ENCODE measurements around the gene OR2AG2.
A peak's percentile ranks its signal among the peaks of the same experiment; 100 is the strongest.

Gene OR2AG2

DNA sequence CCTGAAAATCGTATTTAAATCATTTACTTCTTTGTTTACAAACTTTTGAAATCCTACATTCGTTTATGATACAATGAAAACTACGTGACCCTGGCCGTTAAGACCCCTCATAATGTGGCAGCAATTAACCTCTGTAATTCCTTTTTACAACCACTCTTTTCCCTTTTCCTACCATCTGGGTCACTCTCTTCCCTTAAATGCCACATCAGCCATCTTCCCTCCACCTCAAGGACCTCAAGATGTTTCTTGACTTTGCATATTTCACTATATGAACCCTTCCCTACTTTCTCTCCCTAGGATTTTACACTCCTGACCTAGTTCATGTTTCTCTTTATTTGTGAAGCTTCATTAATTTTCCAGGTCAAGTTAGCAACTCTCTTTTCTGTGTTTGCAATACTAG, 26.8 kb downstream of the OR2AG2 start:
- peak overlapping the region in 5 of 7 experiments; percentile 9 to 32 (median 22) for H3K4me3 ChIP-seq
- H3K27ac ChIP-seq = peak overlapping the region in 13 of 21 experiments; percentile 39 to 92 (median 79)

DNA sequence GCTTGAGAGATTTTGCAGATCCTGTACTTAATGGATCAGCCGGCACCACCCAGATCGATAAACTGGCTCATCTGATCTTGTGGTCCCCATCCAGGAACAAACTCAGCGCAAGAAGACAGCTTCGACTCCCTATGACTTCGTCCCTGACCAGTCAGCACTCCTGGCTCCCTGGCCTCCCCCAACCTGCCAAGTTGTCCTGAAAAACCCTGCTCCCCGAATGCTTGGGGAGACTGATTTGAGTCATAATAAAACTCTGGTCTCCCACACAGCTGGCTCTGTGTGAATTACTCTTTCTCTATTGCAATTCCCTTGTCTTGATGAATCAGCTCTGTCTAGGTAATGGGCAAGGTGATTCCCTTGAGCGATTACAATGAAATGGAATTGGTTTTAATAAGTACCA, 29.5 kb downstream of the OR2AG2 start:
- peak overlapping the region in 2 of 21 experiments; percentile 27 to 88 for H3K27ac ChIP-seq
- peak overlapping the region in 1 of 7 experiments; percentile 8 for H3K4me3 ChIP-seq

DNA sequence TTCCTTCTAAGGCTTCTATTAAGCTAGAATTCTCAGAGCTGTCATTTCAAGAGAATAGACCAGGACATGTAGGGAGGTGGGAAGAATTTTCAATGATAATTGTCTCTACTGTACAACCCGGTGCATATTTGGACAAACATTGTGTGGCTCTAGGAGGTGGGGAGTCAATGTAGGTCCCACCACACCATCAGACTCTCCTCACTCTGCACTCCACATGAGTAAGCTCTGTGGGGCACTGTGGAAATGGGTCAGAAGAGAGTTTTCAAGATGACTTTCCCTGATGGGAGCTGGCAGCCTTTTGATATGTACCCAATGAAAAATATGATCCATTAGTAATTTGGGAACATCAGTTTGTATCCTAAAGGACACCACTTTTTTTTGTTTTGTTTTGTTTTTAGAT, 33.2 kb downstream of the OR2AG2 start:
- H3K27ac ChIP-seq = no peak overlapping the region
- no peak overlapping the region for H3K4me3 ChIP-seq

DNA sequence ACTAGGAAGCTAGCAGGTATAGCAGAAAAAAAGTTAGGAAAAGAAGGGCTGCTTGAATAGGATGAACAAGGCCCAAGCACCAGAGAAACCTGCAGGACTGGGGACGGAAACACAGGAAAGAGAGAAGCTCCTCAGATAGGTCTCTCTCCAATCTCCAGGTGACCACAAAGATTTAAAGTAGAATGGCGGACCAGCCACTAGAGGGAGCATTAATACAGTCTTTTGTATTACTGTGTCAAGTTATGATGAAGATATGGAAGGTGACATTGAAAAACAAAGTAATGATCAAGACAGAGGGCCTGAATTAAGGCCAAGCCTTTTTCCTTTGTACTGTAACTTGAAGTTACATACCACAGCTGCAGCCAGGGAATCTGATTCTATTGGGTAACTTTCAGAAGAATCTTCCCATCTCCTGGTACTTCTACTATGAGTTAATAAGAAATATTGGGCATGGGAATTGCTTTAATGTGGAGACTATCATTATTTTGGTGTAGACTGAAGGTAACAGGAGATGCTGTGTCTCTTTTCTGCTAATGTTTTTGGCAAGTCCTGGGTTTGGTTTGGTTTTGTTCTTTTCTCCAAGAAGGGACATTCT, 33.8 kb downstream of the OR2AG2 start:
- Histone ChIP-seq H3K27ac (no peak overlapping the region), H3K4me3 (no peak overlapping the region)

DNA sequence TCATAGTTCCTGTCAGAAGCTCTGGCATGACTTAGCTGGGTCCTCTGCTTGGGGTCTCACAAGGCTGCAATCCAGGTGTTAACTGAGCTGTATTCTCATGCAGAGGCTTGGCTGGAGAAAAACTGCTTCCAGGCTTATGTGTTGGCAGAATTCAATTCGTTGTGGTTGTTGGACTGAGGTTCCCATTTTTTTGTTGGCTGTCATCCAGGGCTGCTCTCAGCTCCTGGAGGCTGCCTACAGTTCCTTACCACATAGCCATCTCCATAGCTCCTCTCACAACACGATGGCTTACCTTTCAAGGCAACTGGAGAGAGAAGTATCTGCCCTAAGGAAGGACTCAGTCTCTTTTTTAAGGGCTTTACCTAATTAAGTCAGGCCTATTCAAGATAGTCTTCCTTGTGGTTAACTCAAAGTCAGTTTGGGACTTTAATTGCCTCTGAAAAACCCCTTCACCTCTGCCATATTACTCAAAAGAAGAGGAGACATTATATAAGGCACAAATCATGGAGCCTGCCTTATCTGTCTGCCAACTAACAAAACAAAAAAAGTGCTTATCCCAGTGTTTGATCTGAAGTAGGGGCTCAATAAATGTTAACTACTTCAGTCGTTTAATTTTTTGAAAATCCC, 35.2 kb downstream of the OR2AG2 start:
- H3K27ac ChIP-seq = peak overlapping the region in 2 of 21 experiments; percentile 20 to 40
- no peak overlapping the region for H3K4me3 ChIP-seq

DNA sequence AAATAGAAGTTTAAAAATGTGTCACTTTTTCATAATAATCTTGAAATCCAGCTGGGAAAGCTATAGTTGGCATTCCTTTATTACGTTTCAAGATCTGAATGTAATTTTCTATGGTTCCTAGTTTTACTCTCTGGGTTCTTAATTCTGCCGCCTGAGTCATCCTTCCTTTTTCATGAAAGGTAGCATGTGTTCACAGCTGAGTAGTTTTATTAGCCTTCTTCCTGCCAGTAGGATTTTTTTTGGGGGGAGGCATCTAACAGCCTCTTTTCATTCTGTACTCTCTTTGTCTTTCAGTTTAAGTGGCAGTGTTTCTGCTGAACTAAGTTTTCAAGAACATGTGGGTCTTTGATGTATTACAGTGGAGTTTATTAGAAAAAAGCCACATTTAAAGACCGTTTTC, 36.5 kb downstream of the OR2AG2 start:
- Histone ChIP-seq H3K4me3 (no peak overlapping the region), H3K27ac (peak overlapping the region in 1 of 21 experiments; percentile 52)

DNA sequence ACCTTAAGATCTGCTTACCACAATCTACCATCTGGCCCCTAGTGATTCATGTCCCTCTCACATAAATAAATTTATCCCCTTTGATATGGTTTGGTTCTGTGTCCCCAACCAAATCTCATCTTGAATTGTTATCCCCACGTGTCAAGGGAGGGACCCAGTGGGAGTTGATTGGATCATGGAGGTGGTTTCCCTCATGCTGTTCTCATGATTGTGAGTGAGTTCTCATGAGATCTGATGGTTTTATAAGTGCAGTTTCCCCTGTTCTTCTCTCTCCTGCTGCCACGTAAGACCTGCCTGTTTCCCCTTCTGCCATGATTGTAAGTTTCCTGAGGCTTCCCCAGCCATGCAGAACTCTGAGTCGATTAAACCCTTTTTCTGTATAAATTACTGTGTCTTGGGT, 37.2 kb downstream of the OR2AG2 start:
- H3K27ac ChIP-seq = peak overlapping the region in 3 of 21 experiments; percentile 30 to 52 (median 43)
- no peak overlapping the region for H3K4me3 ChIP-seq

DNA sequence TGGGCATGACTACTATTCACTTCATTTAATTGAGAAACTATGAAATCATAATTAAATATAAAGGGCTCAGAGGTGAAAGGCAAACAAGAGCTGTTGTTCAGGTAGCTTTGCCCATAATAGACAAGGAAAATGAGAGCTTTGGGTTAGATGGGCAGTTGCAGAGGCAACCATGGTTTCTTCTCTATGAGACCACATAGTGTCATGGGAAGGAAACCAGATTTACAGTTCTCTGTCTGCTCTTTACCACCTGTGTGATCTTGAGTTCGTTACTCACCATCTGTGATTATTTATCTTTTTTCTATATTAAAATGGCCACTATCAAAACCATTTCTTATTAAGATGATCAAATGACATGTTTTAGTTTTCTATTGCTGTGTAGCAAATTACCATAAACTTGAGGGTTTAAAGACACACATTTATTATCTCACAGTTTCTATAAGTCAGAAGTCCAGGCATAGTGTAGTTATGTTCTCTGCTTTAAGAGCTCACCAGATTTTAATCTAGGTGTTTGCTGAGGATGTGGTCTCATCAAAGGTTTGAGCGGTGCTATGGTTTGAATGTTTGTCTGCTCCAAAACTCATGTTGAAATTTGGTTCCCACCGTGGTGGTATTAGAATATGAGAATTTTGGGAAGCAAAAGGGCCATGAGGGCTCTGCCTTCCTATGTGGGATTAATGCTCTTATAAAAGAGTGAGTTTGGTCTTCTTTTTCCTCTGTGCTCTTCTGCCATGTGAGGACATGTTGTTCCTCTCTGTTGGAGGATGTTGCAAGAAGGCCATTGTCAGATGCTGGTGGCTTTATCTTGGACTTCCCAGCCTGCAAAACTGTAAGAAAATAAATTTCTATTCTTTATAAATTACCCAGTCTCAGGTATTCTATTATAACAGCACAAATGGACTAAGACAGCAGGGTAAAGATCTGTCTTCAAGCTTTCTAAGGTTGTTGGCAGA, 38.2 kb downstream of the OR2AG2 start:
- peak overlapping the region in 4 of 21 experiments; percentile 43 to 59 (median 52) for H3K27ac ChIP-seq
- no peak overlapping the region for H3K4me3 ChIP-seq

DNA sequence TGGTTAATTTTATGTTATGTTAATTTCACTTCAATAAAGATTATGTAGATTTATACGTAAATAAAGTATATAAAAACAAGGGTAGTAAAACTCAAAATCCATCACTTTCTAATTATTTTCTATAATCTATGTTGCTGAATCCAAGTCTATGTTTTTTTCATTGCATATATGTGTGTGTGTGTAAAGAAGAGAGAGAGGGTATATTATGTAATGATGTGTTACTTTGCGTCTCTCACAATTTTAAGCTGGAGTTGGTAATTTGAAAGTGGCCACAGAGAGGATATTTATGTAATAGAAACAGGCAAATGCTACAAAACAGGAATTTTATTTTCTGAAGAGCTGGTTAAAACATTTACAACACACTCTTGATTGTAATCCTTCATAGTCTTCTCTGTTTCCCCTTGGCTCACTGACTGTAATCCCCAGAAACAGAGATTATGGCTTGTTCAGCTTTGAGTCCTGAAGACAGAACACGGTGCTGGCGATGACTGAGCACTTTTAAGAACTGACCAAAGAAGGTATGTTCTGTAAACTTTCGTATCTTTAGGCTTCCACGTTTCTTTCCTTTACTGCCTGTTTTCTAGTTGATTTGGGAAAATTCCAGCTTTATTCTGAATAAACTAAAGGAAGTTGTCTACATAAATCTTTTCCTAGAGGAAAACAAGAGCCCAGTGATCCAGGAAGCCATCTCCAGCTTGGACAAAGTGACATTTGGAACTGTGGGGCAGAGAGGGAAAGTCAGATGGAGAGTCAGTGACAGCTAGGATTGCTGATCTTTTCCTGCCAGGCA, 43.6 kb downstream of the OR2AG2 start:
- Histone ChIP-seq H3K27ac (no peak overlapping the region), H3K4me3 (no peak overlapping the region)

DNA sequence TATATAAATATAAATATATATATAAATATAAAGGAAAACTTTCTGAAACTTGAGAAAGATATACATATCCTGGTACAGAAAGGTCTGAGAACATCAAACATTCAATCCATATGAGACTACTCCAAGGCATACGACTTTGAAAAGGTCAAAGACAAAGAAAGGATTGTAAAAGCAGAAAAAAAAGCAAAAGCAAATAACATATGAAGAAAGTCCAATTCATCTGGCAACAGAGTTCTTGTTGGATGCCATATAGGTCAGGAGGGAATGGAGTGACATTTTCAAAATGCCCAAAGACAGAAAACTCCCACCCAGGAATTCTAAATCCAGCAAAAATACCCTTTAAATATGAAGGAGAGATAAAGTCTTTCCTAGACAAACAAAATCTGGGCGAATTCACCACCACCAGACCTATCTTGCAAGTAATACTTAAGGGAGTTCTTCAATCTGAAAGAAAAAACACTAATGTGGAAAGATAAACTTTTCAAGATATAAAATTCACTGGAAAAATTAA, 46.3 kb downstream of the OR2AG2 start:
- H3K4me3 ChIP-seq = no peak overlapping the region
- H3K27ac ChIP-seq = no peak overlapping the region

DNA sequence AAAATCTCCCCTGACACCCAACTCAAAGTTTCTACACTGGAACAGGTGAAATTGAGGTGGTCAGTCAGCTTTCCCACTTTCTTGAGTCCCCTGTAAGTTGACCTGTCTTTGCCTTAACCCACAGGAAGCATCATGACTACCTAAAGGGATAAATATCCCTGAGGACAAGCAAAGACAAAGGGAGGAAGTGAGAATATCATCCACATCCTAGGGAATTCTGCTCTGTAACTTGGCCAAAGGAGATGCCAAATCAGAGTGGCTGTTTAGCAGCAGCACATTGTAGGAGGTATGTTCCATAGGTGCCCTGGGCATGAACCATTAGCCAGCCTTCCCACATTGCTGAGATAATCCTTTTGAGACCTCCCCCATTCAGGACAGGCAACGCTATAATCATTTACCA, 47.8 kb downstream of the OR2AG2 start:
- Histone ChIP-seq H3K4me3 (no peak overlapping the region), H3K27ac (no peak overlapping the region)

DNA sequence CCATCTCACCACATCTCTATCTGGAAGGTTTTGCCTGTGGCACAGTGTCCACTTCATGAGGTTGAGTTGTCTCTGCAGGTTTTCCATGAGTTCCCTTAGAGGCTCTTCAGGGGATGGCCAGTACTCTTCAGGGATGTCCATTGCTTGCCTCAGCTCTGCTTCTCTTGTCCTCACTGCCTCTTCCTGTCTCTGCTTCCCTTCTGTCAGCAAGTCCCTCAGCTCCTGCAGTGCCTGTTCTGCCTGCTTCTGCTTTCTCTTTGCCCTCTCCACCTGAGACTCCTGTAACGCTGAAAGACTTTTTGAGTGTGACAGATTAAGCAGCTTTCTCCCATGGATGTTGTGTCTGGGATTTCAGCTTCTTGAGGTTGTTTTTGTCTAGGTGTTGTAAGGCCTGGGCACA, 50.4 kb downstream of the OR2AG2 start:
- Histone ChIP-seq H3K4me3 (no peak overlapping the region), H3K27ac (no peak overlapping the region)

DNA sequence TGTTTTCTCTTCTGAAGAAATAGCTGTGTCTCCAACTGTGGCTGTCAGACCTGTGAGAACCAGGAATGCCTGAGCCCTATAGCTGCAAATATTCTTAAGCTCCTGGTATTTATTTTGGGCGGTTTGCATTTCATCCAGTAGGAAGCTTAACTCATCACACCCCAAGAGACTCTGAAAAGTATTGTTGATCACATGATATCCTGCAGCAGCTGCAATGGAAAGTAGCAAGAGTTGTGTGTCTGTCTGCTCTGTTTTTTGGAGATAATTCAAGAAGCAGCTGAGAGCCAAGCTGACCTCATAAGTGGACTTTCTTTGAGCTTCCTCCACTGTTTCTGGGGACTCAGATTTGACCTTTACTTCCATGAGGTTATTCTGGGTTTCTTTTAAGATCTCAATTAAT, 52.2 kb downstream of the OR2AG2 start:
- Histone ChIP-seq H3K27ac (no peak overlapping the region), H3K4me3 (no peak overlapping the region)

DNA sequence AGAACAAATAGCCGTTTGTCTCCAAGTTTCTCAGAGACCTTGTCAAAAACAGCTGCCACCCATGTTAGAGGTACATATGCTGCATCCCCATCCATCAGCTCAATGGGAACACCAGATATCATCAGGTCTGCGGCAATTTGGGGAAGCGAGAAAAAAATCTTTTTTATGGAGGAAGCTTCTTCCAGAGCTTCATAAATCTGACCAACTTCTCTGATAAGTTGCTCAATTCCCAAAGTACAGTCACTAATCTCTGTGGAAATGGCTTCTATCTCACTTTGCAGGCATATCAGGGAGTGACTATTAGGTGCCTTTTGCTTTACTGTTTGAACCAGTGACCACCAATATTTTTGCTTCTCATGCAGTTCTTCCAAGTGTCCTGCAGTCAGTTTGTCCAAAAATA, 54.4 kb downstream of the OR2AG2 start:
- Histone ChIP-seq H3K27ac (no peak overlapping the region), H3K4me3 (no peak overlapping the region)

Measured in skin epidermis (tissue), 12 donors.